Activated CD4-positive, alpha-beta T cell treated with anti-CD3 and anti-CD28 coated beads, Interleukin-2, Interleukin-4, amounts not matched to agents 100 ng/mL and 50 ng/mL, durations not matched to agents 16 hours and 8 hours (primary cell): ENCODE results near the gene CTCF.
"Not testable (repeated sequence)": the region's sequence is repeated elsewhere in the genome, so short reads cannot be mapped to it uniquely, and the experiment has no call there.

Experiments
- DNase-seq: peaks from one replicate; pipeline ENCODE4 v3.0.0-alpha.2; 2020; ENCODE audit warnings: low spot score

CTCF gene

DNA sequence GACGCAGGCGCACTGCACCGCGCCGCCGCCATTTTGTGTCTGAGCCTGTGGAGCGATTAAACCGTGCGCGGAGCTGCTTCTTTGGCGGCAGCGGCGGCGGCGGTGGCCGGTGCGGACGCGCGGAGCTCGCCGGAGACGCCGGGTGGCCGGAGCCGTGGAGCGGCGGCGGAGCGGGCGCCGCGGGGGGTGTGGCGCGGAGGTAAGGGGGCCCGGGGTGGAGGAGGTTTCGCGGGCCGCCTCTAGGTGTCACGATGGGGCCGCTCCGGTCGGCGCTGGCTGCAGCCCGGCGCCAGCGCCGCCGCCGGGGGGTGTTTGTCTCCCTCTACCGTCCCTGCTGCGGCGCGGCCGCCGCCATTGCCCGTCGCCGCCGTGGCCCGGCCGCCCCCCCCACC is at the start of gene CTCF:
Gene CTCF (plus strand): TSS at position 1 of the 392 bp plus-strand sequence. CDS start 48,307 bp downstream, outside the sequence.
- peak; percentile 78 for DNase-seq

DNA sequence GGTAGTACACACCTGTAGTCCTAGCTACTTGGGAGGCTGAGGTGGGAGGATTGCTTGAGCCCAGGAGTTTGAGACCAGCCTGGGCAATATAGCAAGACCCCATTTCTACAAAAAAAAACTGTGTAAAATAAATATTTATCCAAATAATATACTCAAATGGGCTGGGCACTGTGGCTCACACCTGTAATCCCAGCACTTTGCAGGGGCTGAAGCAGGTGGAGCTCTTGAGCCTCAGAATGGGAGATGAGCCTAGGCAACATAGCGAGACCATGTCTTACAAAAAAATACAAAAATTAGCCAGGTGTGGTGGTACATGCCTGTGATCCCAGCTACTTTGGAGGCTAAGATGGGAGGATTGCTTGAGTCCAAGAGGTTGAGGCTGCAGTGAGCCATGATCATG is 48.4 kb upstream of the CTCF start:
- DNase-seq, result not testable (repeated sequence)

DNA sequence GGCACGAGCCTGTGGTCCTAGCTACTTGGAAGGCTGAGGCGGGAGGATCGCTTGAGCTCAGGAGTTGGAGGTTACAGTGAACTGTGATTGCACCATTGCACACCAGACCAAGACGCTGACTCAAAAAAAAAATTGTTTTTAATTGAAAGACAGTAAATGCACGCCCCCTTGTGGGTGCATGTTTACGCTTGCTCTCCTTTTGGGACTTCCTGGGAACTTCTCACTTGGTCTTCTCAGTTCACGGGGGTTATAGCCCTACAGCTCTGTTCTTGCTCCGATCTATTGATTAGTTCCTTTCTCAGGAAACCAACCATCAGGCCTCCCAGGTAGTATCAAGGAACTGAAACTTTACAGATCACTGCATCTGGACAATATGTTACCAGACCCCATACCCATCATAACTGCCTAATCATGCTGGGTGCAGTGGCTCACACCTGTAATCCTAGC is 47.9 kb upstream of the CTCF start:
- peak; percentile 80 for DNase-seq

DNA sequence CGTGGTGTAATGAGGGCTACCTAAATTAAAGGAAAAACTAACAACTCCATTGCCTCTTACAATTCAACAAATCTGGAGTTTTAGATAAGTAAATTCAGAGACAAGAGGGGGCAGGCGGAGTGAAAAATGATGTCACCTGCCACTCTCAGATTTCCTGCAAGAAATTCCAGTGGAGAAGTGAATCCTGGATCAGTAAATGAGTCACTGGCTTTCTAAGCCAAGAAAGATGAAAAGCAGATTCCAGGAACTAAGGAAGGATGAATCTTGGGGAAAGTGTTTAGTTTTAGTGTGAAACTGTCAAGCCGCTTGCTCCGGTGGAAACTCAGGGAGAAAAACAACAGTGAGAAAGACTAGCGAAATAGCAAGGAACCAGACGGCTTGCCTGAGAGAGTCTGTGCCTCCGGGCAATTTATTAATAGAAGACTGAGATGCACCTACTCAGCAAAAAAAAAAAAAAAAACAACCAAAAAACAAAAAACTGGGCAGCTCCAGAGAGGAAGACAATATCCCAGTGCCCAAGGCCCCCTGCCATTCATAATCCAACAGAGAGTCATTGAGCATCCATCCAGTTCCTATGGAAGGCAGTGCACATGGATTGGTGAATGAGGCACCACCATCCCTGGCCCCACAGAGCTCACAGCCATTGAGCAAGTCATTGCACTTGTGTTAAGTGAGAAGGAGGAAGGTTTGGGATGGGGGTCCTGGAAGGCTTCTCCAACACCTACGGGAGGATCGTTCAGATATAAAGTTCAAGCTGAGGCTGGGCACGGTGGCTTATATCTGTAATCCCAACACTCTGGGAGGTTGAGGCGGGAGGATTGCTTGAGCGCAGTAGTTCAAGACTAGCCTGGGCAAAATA is 45.8 kb upstream of the CTCF start:
- no peak for DNase-seq

- no peak for DNase-seq
Measured at GRCh38 chr16:67517155-67517445, 45.2 kb upstream of the CTCF start.

DNA sequence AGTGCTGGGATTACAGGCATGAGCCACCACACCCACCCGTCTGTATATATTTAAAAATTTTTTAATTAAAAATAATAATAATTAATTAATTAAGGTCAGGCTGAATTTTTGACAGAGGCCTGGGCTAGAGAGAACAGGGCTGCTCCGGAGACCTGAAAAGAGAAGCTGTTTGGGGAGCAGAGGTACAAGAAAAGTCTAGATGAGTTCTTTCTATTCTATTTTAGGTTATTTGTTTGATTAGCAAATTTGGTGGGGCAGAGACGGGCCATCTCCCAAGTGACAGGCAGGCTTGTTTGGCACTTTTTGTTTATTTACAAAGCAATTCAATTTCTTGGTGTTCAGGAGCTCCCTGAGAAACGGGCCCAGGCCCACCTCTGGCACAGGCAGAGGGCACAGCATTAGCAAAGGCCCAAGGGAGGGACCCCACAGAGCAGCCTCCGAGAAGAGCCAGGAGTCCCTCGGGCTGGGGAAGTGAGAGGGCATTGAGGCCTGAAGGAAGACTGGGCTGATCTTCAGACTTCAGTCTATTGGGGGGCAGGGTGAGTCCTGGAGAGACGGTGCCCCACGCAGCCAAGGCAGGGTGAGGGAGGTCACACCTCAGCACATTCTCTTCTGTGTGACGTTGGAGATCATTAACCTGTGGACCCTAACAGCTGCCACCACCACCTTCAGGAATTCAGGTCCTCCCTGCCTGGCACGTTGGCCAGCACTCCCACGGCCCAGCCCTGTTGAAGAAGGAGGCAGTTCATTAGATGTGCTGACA is 44.5 kb upstream of the CTCF start:
- DNase-seq, result no peak

DNA sequence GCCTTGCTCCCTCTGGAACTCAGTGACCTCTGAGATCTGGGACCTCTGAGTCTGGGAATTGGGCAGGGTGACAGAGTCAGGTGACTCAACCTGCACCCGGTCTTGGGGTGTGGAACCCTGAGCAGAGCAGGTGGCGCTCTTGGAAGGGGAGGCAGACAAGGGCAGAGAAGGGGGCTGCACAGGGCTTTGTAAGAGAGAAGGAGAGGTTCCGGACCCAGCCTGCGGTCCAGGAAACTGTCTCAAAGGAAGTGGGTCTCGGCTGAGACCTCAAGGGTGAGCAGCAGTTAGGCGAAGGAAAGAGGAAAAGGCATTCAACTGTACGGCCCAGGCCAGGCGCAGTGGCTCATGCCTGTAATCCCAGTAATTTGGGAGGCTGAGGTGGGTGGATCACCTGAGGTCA is 43.6 kb upstream of the CTCF start:
- no peak for DNase-seq

GRCh38 chr16:67519242-67519641 is 43.1 kb upstream of the CTCF start:
- DNase-seq, result no peak

DNA sequence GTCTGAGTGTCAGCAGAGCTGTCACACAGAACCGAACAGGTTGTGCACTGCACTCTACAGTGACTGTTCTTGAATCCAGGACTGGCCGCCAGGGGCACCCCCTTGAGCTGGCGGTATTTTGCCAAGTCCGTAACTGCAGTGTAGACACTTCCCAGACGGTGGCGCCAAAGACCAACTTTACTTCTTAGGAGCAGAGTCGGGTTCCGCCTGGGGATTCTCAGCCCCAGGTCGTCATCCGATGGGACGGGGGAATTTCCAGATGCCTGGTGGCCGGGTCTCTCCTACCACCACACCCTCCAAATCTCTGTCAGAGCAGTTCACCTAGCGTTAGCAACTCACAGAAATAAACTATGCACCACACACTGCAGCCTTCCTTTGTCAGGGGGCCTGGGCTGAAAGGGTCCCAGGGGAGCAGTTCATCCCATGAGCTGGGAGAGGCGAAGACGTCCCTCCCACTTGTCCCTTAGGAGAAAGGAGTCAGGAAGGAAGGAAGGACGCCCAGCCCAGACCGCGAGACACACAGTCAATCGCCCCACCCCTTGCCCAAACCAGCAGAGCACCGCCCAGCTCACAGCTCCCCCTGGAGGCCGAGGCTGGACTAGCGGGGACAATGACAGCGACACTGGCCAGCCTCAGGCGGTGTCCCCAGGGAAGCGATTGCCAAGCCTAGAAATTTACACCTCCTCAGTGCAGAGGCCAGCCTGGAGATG is 41.1 kb upstream of the CTCF start:
- DNase-seq, result peak; percentile 98

DNA sequence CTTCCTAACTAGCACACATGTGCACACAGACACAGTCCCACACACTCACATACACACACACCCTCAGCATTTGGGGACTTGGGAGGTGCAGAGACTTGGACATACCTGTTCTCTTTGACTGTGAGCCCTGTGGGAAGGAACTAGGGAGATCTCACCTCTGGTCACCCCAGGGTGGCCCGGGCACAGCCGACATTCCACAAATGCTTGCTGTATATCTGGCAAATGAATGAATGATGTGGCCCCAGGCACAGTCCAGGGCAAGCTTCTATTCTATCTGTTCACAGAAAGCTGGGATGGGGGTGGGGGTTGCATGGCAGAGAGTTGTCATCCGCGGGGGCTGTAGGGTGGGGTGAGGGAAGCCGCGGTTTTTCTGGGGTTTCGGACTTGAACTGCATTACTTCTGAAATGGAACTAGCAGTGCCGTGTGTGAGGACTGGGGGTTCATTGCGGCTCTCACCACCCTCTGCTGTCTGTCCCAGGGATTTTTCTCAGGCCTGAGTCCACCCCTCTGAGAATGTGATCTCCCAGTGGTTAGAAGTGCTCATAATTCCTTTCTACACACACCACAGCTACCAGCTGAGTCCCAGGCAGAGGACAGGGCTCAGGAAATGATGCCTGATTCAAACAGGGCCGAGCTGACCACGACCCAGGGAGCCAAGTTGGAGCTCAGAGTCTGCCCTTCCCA is 37.0 kb upstream of the CTCF start:
- no peak for DNase-seq

GRCh38 chr16:67526149-67526791 is 36.1 kb upstream of the CTCF start:
- no peak for DNase-seq

GRCh38 chr16:67528222-67528869 is 34.0 kb upstream of the CTCF start, which contains the start of gene RIPOR1:
TSS of gene RIPOR1 (plus strand) at chr16:67528829. CDS start at chr16:67538447, 9,618 bp downstream.
- DNase-seq, result no peak

- no peak for DNase-seq
Measured at GRCh38 chr16:67528870-67529581, 33.3 kb upstream of the CTCF start.

GRCh38 chr16:67529582-67530012 is 32.7 kb upstream of the CTCF start:
- no peak for DNase-seq

DNA sequence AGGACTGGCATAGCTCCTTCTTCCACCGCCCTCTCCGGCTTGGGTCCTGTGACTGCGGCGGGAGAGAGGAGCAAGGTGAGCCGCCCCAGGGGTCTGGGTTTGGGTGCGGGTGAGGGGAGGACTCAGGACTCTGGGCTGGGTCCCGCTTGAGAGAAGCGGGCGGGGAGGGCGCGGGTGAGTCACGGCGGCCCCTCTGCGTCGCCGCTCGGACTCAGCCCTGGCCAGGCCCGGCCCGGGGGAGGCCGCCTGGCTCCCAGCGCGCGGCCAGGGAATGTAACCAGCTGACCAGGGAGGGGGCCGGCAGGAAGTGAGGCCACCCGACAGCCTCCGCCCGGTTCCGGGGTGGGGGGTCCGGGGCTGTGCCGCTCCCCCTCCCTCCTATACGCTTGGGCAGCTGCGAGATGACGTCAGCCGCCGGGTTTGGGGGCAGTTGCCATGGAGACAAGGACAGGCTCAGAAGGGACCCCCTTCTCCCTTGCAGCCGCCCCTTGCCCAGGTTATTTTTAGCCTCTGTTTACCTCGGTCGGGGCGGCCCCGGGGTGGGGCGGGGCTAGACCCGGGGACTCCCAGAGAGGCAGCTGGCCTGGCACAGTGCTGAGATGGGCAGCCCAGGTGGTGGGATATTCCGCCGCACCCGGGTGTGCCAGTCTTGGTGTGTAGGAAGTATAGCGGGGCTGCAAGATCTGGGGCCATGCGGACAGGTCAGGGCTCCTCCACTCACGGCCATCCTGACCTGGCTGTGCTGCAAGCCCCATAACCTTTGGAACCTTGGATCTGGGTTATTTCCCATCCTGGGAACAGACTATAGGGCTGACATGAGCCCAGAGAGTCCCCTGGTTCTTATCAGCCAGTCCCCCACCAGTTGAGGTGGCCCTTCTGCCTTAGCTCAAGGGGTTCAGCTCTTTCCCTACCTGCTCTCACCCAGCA is 32.0 kb upstream of the CTCF start:
- DNase-seq, result no peak

DNA sequence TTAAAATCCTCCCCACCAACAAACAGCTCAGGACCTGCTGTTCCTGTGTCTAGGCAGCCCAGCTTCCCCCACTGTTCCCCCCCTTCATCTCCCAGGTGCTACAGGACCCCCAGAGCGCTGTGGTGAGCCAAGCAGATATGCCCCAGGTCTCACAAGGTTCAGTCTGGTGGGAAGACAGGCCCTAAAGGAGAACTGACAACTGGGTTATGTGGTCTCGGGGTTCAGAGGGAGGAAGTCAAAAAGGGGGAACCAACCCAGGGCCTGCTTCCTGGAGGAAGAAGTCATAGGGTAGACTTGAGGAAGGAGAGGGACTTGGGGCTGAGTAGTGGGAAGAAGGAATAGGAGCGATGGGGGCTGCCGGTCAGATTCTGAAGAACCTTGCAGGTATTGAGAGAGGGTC is 31.1 kb upstream of the CTCF start:
- no peak for DNase-seq

- DNase-seq, result no peak
Measured at GRCh38 chr16:67533024-67533560, 29.2 kb upstream of the CTCF start.

DNA sequence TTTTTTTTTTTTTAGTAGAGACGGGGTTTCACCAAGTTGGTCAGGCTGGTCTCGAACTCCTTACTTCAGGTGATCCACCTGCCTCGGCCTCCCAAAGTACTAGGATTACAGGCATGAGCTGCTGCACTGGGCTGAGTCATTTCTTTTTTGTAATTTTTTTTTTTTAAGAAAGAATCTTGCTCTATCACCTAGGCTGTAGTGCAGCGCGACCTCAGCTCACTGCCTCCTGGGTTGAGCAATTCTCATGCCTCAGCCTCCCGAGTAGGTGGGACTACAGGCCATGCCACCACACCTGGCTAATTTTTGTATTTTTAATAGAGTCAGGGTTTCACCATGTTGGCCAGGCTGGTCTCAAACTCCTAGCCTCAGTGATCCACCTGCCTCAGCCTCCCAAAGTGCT is 28.3 kb upstream of the CTCF start:
- not testable (repeated sequence) for DNase-seq

DNA sequence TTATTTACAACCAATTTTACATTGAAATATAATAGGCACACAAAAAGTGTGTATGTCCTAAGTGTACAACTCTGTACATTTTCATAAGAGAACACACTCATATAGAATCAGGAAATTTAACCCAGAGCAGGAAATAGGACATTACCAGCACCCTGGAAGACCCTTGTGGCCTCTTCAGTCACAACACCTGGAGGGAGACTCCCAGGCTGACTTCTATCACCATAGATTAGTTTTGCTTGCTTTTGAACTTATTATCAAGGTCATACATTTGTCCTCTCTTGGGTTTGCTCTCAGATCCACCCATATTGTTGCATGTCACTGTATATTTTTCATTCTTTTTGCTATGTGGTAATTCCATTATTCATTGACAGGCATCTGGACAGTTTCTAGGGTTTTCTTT is 27.9 kb upstream of the CTCF start:
- no peak for DNase-seq
